Measurements from ENCODE around the gene APBA2.

APBA2 gene

DNA sequence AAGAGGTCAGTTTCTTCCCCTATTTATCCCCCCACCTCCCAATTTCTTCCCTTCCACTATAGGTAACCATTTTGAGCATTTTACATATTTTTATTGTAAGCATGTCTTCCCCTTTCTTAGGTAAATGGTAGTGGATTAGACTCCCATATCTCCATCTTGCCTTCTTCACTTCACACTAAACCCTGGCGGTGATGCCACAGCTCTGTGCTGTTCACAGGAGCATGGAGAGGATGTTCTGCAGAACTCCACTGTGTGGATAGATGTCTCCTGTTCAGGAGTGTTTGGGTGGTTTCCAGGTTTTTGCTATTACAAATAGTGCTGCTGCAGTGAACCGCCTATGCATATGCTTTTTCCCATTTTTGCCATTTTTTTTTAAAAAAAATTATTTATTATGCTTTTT, 201.1 kb downstream of the APBA2 start:
- no peak for DNase-seq (ENCODE audit: low spot score)

DNA sequence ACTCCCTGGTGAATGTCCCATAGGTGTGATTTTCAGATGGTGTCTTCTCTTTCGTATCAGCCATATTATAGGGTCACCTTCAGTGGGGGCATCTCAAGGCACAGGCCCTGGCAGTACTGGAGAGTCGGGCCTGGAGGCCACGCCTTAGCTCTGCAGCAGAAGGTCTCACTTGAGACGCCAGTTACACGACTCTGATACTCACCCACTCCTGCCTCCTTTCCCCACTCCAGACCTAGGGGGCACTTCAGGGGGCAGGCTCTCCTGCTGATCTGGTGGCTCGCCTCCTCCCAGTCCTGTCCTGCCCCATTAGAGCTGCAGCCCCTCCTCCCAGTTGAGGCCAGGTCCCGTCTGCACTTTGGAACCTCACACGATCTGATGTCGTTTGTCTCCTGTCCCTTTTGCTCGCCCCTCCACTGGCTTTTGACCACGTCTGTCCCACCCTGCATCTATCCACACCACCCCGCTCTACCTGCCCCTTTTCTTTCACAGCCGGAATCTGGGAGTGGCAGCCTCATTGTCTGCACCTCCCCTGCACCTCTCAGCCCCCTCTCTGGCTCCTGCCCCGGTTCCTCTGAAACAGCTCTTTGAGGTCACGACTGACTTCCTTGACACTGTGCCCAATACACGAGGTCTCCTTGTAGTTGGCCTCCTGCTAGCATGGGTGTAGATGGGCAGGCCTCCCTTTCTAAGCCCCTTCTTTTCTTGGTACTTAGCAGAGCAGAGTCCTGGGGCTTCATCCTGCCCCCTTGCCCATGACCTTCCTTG, 201.9 kb downstream of the APBA2 start:
- no peak for DNase-seq (ENCODE audit: low spot score)

DNA sequence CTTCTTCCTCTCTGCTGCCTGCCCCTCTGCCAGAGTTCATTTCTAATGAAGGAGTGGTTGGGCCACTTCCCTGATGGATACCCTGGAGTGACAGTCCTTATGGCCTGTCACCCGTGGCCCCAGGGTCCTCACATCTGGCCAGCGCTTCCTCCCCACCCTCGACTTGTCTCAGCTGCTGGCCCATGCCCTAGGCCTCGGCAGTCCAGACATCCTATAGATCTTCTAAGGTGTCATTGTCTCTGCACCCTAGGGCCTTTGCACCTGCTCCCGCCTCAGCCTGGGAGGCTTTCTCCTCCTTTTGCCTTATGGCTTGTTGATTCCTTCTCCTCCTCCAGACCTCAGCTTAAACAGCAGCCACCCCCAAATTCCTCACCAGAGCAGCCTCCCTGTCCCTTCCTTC, 202.9 kb downstream of the APBA2 start:
- no peak for DNase-seq (ENCODE audit: low spot score)

DNA sequence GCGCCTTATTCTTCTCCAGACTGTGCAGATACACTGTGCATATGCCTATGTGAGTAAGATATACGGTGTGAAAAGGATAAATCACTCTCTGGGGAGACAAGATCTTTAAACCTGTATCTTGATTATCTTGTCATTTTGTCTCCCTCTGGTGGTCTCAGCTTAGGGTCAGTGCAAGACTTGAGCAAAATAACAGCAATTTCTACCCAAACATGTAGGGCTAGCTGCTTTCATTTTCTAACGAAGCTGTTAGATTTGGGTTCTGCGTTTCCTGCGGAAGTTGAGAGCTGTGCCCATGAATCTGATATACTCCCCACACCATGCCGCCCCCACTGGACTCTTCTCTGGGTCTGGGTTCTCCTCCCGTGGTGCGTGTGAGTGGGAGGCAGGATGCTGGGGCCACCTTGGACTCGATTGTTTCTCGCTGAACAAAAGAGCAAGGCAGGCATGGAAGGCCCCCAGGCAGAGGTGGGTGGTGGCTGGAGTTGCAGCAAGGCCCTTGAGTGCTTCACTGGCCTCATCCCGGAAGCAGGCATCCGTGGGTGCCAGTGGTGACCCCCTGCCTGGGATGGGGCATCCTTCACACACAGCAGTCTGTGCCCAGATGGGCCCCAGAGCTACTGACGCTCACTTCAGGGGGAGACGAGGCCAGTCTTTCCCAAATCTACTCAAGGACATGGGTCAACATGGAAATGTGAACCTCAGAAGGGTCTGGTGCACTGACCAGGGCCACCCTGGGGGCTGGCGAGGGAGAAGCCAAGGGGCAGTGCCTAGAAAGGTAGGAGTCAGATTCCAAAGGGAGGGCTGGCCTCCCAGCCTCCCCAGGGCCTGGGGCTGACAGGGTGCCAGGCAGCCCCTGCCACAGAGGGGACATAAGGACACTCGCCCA, 204.2 kb downstream of the APBA2 start:
- DNase-seq (ENCODE audit: low spot score): no peak

DNA sequence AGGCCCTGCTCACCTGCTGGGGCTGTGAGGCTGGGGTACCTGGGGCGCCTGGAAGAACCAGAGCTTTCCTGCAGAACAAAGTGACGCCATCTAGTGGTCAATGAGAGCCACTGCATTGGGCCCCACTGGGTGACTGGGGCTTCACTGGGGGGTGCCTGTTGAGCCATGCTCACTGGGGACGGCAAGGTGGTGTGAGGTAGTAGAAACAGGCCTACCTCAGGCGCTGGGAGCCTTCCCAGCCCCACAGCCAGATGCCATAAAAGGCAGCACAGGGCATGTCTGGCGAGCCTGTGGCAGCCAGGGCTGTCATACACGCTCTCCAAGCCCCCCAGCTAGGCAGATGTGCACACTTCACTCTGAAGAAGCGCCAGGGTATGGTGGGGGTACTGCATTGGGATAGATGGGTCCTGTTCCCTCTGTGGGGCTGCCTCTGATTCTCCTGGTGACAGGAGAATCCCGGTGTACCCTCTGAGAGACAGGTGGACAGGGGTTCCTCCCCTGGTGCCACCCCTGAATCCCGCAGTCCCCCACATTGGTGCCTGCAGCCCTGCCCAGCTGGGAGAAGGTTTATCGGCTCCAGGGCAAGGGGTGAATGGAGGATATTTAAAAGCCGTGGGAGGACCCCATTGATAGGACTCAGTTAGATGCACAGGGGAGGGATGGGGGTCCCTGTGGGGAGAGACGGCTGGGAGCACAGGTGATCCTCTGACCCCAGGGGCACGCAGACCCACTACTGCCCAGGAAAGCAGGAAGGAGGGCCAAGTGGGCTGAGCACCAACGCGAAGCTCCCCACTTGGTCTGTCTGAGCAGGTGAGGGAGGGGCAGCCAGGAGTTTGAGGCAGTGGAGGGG, 205.1 kb downstream of the APBA2 start:
- peak; percentile 48 for DNase-seq (ENCODE audit: low spot score)

DNA sequence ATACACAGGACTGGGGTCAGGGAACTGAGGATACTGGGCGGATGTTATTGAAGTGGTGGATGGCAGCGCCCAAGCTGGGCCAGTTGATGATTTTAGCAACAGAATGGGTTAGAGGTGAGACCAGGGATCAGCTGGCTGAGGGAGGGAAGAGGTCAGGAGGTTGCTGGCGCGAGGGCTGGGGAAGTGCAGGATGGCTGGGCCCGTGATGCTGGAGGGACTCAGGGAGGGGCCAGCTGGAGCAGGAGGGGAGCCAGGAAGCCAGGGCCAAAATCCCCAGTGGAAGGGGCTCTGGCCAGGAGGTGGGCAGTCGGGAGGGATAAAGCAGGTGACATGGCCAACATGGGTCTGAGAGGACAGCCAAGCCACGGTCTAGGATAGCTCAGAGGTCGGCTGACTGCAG, 205.9 kb downstream of the APBA2 start:
- no peak for DNase-seq (ENCODE audit: low spot score)

DNA sequence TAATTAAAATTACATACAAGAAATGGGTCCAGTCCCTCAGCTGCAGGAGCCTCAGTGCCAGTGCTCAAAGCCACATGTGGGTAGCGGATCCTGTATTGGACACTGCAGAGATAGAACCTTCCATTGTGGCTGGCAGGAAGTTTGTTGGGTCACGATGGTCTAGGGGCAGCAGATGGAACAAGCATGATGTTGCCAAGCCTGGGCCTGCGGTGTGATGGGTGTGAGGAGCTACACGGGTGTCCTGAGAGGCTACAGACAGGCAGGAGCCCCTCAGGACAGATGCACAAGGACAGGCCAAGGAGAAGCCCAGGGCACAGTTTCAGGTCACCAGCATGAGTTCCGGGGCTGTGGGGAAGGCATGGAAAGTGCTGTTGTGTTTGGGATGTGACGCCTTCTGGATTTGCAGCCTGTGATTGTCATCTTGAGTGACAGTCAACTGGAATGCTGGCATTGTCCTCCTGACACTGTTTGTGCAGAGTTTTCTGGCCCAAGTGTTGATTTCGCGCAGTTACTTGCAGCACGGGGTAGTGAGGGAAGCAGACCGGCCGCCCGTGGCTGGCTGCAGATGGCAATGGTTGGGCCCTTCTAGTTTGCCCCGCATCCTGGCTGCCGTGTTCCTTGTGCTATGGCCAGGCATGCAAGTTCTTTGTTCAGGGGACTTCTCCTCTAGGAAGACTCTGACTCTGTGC, 206.7 kb downstream of the APBA2 start:
- DNase-seq (ENCODE audit: low spot score): no peak

DNA sequence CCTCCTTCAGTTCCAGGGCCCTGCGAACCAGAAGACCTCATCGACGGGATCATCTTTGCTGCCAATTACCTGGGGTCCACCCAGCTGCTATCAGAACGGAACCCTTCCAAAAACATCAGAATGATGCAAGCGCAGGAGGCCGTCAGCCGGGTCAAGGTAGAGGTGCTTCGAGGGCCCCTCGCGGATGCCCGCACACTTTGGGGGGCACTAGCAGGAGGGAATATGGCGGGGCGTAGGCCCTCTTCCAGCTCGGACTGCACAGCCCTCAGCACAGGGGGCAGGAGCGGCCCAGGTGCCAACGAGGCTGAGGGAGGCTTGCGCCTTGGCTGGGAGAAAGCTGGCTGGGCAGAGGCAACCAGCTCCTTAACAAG, 207.3 kb downstream of the APBA2 start:
- DNase-seq (ENCODE audit: low spot score): no peak

DNA sequence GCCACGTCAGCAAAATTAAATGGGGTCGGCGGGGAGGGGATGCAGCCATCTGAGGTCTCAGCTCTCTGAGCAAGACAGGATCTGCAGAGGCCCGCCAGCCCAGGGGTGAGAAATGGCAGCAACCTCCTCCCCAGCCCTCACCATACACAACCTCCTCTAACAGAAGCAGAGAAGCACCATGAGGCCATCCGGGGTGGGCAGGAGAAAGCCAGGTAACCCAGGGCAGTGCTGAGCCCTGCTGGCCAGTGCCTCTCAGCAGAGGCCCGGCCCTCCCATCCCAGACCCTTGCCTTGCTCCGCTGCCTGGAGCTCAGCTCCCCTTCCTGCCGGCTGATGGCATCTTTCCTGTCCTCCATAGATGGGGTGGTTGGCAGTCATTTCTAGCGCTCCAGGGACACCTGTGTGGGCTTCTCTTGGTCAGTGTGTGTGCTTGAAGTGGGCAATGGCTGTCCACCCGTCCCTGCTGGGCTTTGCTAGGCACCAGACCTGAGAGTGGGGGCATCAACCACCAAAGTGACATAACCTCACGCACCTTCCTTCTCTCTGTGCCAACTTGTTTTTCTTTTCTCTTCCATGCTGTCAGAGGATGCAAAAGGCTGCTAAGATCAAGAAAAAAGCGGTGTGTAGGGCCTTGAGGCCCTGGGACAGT, 208.0 kb downstream of the APBA2 start:
- no peak for DNase-seq (ENCODE audit: low spot score)

DNA sequence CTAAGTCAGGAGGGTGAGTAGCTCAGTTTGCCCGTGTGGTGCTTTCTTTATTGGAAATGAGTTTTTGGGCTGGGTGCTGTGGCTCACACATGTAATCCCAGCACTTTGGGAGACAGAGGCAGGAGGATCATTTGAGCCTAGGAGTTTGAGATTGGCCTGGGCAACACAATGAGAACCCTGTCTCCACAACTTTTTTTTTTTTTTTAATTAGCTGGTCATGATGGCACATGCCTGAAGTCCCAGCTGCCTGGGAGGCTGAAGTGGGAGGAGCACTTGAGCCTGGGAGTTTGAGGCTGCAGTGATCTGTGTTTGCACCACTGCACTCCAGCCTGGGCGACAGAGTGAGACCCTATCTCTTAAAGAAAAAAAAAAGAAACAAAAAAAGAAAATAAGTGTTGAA, 208.9 kb downstream of the APBA2 start:
- no peak for DNase-seq (ENCODE audit: low spot score)

DNA sequence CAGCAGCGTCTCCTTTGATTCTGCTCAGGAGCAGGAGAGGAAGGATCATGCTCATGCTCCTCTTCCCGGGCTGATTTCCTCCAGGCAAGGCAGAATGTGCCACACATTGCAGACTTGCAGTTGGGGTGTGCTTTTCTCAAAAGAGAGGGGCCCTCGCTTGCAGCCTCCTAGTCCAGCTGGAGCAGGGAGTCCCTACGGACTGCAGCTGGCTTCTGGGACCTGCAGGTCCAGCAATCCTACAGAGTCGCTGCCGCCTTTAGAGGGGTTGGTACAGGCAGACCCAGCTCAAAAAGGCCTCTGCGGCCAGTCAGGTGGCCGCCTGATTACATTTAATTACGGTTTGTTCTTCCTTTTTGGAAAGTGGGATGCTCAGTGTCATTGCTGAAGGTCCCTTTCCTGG, 210.0 kb downstream of the APBA2 start:
- no peak for DNase-seq (ENCODE audit: low spot score)

DNA sequence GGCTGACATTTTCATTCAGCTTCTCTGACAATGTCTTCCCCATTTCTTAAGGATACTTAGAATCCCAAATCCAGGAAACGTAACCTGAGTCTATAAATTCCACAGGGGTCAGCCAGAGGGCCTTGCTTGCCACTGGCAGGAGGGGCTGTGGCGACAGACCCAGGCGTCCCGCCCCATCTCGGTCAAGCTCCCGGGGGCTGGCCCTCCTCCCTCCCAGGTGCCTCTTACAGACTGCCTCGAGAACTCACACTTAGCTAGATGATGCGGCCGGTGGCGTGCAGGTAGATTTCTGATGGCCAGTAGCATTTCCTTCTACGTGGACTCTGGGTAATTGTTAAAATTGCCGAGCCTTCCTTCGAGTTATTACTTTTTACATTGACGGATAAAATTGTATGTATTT, 211.4 kb downstream of the APBA2 start:
- DNase-seq (ENCODE audit: low spot score): no peak

DNA sequence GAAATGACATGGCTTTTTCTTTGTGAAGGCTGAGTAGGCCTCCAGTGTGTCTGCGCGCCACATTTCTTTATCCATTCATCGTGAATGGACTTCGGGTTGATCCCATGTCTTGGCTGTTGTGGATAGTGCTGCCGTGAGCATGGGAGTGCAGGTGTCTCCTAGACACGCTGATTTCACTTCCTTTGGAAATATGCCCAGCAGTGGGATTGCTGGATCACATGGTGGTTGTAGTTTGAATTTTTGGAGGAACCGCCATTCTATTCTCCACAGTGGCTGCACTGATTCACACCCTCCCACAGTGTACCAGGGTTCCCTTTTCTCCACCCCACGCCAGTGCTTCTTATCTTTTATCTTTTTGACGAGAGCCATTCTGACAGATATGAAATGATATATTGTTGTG, 212.2 kb downstream of the APBA2 start:
- no peak for DNase-seq (ENCODE audit: low spot score)

DNA sequence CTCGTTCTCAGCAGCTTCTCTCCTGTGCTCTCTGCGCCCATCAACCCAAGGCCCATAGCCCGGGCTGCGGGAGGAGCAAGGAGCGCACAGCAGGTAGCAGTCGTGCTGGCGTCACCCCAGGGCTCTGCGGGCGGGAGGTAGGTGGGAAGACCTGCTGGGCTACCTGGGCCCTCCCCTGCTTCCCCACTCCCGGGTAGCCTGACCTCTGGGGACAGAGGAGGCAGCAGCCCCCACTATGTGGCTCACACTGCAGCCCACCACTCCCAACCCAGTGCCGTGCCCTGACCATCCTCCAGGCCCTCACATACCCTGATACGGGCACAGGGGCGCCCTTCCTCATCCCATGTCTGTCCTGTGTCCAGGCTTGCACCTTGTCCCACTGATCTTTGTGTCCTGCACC, 212.9 kb downstream of the APBA2 start:
- DNase-seq (ENCODE audit: low spot score): no peak

DNA sequence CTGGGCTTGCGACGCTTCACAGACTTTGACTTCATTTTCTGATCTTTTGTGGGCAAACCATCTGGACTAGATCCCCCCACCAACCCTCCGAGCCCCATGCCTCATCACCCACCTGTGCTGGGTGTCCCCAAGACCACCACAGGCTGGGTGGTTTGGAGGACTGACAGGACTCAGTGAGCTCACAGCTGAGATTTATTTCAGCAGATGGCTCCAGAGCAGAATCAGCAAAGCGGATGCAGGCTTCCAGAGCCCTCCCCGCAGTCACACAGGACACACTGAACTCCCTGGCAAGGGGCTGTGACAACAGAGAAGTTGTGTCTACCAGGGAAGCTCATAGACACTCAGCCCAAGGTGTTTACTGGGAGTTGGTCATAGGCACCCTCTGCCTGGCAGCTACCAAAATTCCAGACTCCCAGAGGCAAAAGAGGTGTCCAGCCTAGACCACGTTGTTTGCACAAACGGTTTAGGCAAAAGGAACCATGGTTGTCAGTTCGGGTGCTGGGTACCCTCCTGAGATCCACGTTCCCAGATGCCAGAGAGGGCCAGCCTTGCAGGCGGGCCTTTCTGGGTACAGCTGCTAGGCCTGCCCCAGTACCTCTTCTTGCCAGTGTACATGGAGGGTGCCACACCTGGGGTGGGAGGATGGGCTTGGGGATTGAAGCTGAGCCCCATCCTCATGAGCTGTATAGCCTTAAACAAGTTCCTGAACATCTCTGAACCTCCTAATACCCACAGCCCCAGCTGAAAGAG, 213.5 kb downstream of the APBA2 start:
- no peak for DNase-seq (ENCODE audit: low spot score)

DNA sequence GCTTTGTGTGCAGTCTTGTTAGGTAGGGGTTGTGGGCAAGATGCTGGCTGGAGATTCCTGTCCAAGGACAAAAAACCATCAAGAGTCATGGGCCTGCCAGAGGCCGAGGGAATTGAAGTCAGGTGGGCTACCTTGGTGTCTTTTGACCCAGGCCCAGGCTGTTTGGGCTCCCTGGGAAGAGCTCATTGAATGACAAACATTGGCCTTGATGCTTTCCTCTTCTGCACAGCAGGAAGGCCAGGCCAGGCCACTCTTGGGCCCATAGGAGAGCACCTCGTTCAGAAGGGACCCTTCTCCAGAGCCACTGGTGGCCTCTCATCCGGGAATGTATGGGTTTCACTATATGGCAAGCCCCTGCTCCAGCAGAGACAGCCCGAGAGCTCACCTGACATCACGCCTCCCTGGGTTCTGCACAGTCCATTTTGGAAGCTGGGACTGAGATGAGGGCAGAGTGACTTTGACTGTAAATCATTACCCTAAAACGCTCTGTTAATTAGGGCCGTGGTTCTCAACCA, 214.8 kb downstream of the APBA2 start:
- no peak for DNase-seq (ENCODE audit: low spot score)

DNA sequence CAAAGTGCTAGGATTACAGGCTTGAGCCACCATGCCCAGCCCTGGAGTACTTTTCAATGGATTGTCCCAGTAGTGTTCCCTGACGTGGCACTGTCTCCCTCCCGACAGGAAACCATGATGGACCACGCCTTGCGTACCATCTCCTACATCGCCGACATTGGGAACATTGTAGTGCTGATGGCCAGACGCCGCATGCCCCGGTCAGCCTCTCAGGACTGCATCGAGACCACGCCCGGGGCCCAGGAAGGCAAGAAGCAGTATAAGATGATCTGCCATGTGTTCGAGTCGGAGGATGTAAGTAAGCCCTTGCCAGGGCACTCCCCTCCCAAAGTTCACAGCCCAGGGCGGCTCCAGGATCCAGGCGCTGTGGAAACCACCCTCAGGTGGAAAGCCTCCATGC, 215.7 kb downstream of the APBA2 start:
- no peak for DNase-seq (ENCODE audit: low spot score)

DNA sequence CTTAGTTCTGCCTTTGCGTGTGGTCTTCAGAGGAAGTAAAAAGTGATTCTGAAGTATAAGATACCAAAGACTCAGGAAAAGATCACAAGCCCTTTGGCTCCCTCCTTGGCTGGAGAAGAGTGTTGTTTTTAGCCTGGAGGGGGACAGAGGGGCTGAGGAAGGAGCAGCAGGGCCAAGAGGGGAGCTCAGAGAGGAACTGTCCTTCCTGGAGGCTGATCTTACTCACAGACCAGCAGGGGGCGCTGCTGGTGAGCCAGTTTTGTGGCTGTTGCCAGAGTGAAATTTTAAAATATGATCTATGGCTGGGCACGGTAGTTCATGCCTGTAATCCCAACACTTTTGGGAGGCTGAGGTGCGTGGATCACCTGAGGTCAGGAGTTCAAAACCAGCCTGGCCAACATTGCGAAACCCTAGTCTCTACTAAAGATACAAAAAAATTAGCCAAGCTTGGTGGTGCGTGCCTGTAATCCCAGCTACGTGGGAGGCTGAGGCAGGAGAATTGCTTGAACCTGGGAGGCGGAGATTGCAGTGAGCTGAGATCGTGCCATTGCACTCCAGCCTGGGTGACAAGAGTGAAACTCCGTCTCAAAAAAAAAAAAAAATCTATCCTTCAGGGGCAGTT, 216.5 kb downstream of the APBA2 start:
- DNase-seq (ENCODE audit: low spot score): peak; percentile 59

DNA sequence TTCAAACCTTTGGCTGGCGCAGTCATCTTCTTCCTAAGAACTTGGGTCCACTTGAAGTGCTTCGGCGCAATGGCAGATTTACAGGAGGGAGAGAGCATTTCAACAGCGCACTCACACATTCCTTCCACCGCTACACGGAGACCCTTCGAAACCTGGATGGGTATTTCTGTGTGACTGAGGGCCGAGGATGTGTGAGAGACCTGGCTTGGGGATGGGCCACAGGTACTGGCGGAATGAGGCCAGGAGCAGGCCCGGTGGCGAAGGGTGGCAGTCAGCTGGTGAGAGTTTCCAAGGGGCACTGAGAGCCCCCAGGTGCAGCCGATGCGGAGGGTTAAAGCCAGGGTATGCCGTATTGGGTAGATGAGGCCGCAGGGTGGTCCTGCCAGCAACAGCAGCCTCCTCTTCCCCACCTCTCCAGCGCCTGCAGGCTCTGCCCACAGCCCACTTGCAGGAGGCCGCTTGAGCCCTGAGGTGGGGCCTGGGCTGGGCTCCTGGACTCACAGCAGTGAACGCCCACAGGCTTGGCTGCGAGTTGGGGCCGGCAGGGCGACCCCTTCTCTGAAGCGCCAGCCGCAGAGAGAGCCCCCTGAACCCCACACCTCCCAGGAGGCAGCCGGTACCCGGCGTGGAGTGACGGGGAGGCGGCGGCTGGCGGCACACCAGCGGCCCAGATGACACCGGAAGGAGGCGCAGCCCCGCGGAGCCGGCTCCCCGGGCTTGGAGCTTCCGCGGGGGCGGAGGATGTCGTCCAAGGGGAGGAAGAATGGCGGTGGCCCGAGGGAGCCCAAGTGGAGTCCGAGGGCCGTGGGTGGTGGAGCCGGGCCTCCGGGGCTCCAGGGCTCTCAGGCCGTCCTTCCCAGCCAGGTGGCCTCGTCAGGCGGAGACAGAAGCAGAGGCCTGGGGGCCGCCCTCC, 217.4 kb downstream of the APBA2 start:
- DNase-seq (ENCODE audit: low spot score): no peak
